Right atrium auricular region (tissue), 2 donors: Measurements from ENCODE around the gene ATP6V1F. TPM values are rescaled to one million over a fixed set of nuclear protein-coding genes. Genes with fewer than 3 reads are reported as not detected.

ENCODE experiments used
- DNase-seq: peaks from one replicate; pipeline ENCODE4 v3.0.0-alpha.2; 2019; ENCODE audit warnings: low spot score
- H3K27ac ChIP-seq, 2 donors: fragments of 200-600 bp; sonication (generic); 1 replicate in 1 of 2; 2 replicates in 1 of 2; pipeline ENCODE4 v1.5.1; 2016 to 2019
- H3K27me3 ChIP-seq, 2 donors: fragments of 200-600 bp; sonication (generic); one replicate each; pipeline versions ENCODE4 v1.5.1 to v1.6.0; 2017 to 2019
- H3K36me3 ChIP-seq: fragments of 200-600 bp; sonication (generic); one replicate; pipeline ENCODE4 v1.5.1; 2016
- H3K4me1 ChIP-seq, 2 donors: fragments of 200-600 bp; sonication (generic); one replicate each; pipeline versions ENCODE4 v1.5.1 to v1.6.0; 2017 to 2019
- H3K4me3 ChIP-seq, 2 donors: fragments of 200-600 bp; sonication (generic); 1 replicate in 1 of 2; 2 replicates in 1 of 2; pipeline ENCODE4 v1.5.1; 2017 to 2019; ENCODE audit warnings: mild to moderate bottlenecking in 1 of 2, moderate library complexity in 1 of 2
- H3K9me3 ChIP-seq, 2 donors: fragments of 200-600 bp; sonication (generic); one replicate each; pipeline ENCODE4 v1.5.1; 2019
- total RNA-seq, 2 donors: library from RNA; depleted of rRNA; stranded (reverse); fragments of >200 nt; gene quantifications; one replicate each; pipeline ENCODE4 v1.1.0, GENCODE V29; 2016
- TF ChIP-seq, protein P1 (sequence below), 2 donors: fragments of 200-600 bp; sonication (generic); IDR thresholded peaks; one replicate each; pipeline ENCODE4 v1.5.1; 2019; ENCODE audit warnings: antibody characterized with exemption in 2 of 2

The ATP6V1F gene
- total RNA-seq, 2 donors from 2014 or later, result 121 TPM

DNA sequence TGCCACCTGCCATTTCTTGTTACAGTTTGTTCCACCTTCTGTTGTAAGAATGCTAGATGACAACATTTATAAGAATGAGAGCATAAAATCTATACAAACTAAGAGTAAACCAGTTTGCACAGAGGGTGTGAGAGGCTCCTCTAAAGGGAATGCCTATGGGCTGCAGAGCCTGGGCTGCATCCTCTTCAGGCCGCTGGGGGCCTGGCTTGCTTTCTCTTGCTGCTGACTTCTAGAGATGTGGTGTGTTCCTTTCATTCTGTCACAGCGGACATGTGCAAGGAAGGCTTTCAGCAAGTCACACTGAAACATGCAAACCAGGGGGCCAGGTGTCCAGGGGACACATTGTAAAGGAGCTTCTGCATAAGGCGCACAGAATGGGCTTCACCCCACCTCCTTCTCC, 7.1 kb upstream of the ATP6V1F start:
- Histone ChIP-seq H3K36me3 (peaks cover 78% of the 10 kb centered on the region), H3K9me3 (no peaks in the 10 kb centered on the region), H3K4me3 (no peak overlapping the region), H3K4me1 (peaks cover 0 to 24% of the 10 kb centered on the region in 2 donors), H3K27me3 (no peaks in the 10 kb centered on the region), H3K27ac (no peak overlapping the region)
- TF ChIP-seq, protein P1, sequence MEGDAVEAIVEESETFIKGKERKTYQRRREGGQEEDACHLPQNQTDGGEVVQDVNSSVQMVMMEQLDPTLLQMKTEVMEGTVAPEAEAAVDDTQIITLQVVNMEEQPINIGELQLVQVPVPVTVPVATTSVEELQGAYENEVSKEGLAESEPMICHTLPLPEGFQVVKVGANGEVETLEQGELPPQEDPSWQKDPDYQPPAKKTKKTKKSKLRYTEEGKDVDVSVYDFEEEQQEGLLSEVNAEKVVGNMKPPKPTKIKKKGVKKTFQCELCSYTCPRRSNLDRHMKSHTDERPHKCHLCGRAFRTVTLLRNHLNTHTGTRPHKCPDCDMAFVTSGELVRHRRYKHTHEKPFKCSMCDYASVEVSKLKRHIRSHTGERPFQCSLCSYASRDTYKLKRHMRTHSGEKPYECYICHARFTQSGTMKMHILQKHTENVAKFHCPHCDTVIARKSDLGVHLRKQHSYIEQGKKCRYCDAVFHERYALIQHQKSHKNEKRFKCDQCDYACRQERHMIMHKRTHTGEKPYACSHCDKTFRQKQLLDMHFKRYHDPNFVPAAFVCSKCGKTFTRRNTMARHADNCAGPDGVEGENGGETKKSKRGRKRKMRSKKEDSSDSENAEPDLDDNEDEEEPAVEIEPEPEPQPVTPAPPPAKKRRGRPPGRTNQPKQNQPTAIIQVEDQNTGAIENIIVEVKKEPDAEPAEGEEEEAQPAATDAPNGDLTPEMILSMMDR (IDR thresholded peaks at IDR 0.05), result no peak
- no peak for DNase-seq

DNA sequence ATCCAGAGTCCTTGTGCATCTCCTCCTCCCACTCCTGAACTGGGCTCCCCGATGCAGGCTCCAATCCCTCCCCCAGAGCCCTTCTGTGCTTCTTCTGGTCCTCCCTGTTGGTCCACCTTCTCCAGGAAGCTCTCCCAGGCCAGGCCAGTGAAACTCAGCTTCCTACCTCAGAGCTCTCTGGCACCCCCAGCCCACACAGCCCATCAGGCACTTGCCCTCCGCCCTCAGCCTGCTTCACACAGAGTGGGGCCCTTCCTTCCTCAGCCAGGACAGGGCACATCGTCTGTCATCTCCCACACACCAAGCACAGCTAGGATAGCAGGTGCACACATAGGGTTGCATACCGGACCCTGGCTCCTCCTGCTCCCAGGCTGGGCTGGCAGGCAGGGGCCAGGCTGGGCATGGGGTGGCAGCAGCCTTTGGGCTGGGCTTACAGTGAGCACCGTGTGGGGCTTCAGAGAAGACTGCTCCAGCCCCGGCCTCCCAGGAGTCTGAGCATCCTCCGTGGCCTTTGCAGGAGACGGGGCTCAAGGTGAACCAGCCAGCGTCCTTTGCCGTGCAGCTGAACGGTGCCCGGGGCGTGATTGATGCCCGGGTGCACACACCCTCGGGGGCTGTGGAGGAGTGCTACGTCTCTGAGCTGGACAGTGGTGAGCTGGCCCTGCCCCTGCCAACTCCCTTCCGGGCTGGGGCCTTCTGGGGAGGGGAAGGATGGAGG, 6.5 kb upstream of the ATP6V1F start:
- peaks cover 72% of the 10 kb centered on the region for H3K36me3 ChIP-seq
- H3K4me1 ChIP-seq, result peaks cover 0 to 30% of the 10 kb centered on the region in 2 donors
- H3K27ac ChIP-seq, result no peak overlapping the region
- no peak for DNase-seq
- TF ChIP-seq, protein P1 (IDR thresholded peaks at IDR 0.05), result no peak
- no peaks in the 10 kb centered on the region for H3K9me3 ChIP-seq
- H3K27me3 ChIP-seq, result no peaks in the 10 kb centered on the region
- no peak overlapping the region for H3K4me3 ChIP-seq

DNA sequence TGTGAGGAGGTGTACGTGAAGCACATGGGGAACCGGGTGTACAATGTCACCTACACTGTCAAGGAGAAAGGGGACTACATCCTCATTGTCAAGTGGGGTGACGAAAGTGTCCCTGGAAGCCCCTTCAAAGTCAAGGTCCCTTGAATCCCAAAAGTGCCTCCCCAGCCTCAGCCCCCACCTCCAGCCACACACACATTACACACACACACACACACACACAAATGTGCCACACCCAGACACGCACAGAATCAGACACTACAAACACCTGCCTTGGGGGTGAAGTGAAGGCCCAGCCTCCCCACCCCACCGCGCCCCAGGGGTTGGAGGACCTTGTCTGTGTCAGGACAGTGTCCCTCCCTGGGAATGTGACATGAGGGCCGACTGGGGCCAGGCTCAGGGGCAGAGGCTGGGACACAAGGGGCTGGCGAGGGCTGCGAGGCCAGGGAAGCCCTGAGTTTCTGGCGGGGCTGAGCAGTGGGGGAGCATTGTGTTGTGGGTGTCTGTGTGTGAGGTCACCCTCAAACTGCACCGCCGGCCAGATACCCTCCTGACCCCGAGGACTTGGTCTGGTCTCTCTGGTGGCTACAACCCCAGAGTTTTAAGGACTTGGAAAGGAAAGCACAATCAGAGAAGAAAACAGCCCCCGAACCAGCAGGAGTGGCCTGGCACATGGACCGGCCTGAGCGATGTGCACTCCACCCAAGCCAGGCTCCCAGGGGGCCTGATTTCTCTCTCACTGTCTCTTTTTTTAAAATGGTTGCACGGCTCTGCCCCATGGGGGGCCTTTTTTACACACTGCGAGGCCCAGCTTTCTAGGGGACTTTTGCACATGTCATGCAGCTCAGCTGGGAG, 4.0 kb upstream of the ATP6V1F start:
- no peak for DNase-seq
- Histone ChIP-seq H3K4me3 (no peak overlapping the region), H3K36me3 (peaks cover 47% of the 10 kb centered on the region), H3K9me3 (no peaks in the 10 kb centered on the region), H3K4me1 (peaks cover 0 to 43% of the 10 kb centered on the region in 2 donors), H3K27me3 (no peaks in the 10 kb centered on the region), H3K27ac (peak overlapping the region; percentile 64 to 73)
- TF ChIP-seq, protein P1 (IDR thresholded peaks at IDR 0.05), result no peak

DNA sequence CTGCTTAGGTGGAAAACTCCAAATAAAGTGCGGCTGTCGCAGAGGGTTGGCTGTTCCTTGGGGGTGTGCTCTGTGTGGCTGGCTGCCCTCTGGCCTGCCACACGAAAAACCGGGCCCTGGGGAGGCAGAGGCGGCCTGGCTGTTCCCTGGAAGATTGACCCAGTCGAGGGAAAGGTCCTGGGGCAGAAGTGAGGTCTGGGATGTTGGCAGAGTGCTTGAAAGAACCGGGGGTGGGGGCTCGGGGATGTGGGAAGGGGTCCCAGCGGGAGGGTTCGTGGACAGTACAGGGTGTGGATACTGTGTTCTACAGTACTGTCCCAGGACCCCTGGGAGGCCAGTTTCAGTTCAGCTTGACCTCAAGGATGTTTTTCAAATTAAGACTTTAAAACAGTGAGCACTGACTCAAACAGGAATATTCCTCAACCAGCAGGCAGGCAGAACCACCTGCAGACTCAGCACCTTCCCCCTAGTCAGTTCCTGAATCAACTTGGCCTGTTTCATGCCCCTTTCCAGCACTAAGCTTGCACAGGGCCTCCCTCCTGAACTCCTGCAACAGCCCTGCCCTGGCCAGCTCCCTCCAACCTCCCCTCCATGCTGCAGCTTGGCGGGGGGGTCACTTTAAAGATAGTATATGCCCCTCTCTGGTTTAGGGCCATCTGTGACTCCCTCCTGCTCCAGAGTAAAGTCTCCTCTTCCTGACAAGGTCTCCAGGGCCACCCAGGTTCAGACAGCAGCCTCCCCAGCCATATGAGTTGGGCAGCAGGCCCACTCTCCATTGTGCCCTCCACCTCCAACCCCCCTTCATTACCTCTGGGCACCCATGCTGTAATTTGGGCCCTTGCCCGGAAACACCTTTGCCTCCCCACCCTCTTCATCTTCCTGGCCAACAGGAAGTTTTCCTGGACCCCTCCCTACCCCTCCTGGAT, 3.2 kb upstream of the ATP6V1F start:
- H3K4me1 ChIP-seq, result peaks cover 0 to 51% of the 10 kb centered on the region in 2 donors

More for the DNA sequence above, 3.2 kb upstream of the ATP6V1F start:
- TF ChIP-seq, protein P1 (IDR thresholded peaks at IDR 0.05), result no peak
- Histone ChIP-seq H3K9me3 (no peaks in the 10 kb centered on the region), H3K27me3 (no peaks in the 10 kb centered on the region), H3K4me3 (no peak overlapping the region), H3K36me3 (peaks cover 39% of the 10 kb centered on the region), H3K27ac (peak overlapping the region; percentile 64 to 73)
- no peak for DNase-seq
